Measurements from ENCODE around the gene ZNF354C. TPM values are rescaled to one million over a fixed set of nuclear protein-coding genes. Genes with fewer than 3 reads are reported as not detected.

The ZNF354C gene
- total and polyA plus RNA-seq, 2 of the 8 experiments (the other 6 are each of a cell fraction or from before 2014, with no cell fraction given): 0.85 to 2.3 TPM

DNA sequence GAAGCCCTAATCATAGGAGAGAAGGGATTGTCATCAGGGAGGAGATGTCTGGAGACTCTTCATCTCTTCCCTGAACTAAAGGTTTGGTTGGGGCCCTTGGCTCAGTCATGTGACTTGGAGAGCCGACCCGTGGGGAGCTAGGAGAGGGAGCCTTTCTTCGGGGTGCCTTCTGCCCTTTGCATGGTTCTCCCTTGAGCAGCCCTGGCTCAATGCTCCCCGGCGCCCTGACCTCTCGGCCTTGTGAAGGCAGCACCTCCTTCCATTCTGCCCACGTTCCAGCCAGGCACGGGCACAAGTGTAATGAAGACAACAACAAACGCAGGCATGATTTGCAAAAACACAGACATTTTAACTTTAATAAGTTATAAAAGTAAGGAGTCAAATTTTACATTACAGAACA lies 50.4 kb downstream of the ZNF354C start:
- FAIRE-seq (no peak), DNase-seq (ENCODE audit: low read depth in 1 of 2, low spot score in 2 of 2) (no peak)
- Histone ChIP-seq H2BK15ac (ENCODE audit: low read length) (no peak overlapping the region), H3K79me1 (ENCODE audit: low read depth, low read length) (no peaks in the 10 kb centered on the region), H3K4me3 (ENCODE audit: extremely low read depth in 1 of 4, insufficient read depth in 2 of 4, low read depth in 3 of 4, low read length in 4 of 4) (no peak overlapping the region), H3K4me1 (replicated peaks in 1 of 4; ENCODE audit: control insufficient read depth in 3 of 4, insufficient read depth in 4 of 4, low read length in 3 of 4) (no peaks in the 10 kb centered on the region), H3K4me2 (ENCODE audit: insufficient read depth in 1 of 2, low read depth in 2 of 2, low read length in 2 of 2) (no peak overlapping the region), H3K56ac (replicated peaks; ENCODE audit: insufficient read length, low read depth, low read length) (no peak overlapping the region), H4K5ac (ENCODE audit: insufficient read length, low read depth, low read length) (no peak overlapping the region), H2BK120ac (replicated peaks; ENCODE audit: low read depth, low read length) (no peak overlapping the region), H3K23me2 (ENCODE audit: low read depth, low read length) (no peaks in the 10 kb centered on the region; the same call in 1 of the 2 replicates), H3K23ac (ENCODE audit: insufficient read length) (no peak overlapping the region), H4K8ac (ENCODE audit: extremely low read depth, insufficient read depth, low read length) (no peak overlapping the region), H3K4ac (replicated peaks; ENCODE audit: insufficient read length, low read depth, low read length) (no peak overlapping the region), H3K9me3 (ENCODE audit: insufficient read depth in 2 of 2, low read depth in 1 of 2, low read length in 1 of 2) (peaks cover 42 to 62% of the 10 kb centered on the region in 2 experiments), H3K18ac (ENCODE audit: extremely low read depth, low read length) (no peak overlapping the region), H3K79me2 (ENCODE audit: control insufficient read depth in 1 of 2, insufficient read depth in 2 of 2, low read length in 2 of 2) (no peaks in the 10 kb centered on the region), H2AK5ac (ENCODE audit: low read depth, low read length) (no peak overlapping the region), H2BK20ac (ENCODE audit: low read length) (no peak overlapping the region), H2BK5ac (ENCODE audit: low read depth, low read length) (no peak overlapping the region), H3K27me3 (replicated peaks in 1 of 4; ENCODE audit: control insufficient read depth in 3 of 4, extremely low read depth in 1 of 4, insufficient read depth in 3 of 4, low read length in 3 of 4) (no peaks in the 10 kb centered on the region), H3K27ac (ENCODE audit: low read depth, low read length) (no peak overlapping the region), H2AFZ (ENCODE audit: low read length) (no peak overlapping the region), H2BK12ac (ENCODE audit: low read depth, low read length) (no peak overlapping the region), H4K91ac (replicated peaks; ENCODE audit: insufficient read length, low read length) (no peak overlapping the region), H3K36me3 (ENCODE audit: control insufficient read depth in 2 of 4, insufficient read depth in 4 of 4, low read length in 3 of 4) (no peaks in the 10 kb centered on the region), H3K9ac (replicated peaks in 1 of 4; ENCODE audit: extremely low read depth in 1 of 4, low read depth in 3 of 4, low read length in 3 of 4) (no peak overlapping the region), H3K14ac (ENCODE audit: insufficient read length) (no peak overlapping the region), H4K20me1 (replicated peaks in 1 of 2; ENCODE audit: control insufficient read depth in 1 of 2, insufficient read depth in 2 of 2, low read length in 2 of 2) (no peaks in the 10 kb centered on the region)
- WGBS, 2 experiments (ENCODE audit: extremely low coverage in 1 of 2, insufficient coverage in 1 of 2, insufficient read length in 1 of 2, insufficient replicate concordance in 2 of 2, low coverage in 1 of 2, low lambda C conversion rate in 2 of 2, missing lambda C conversion rate in 1 of 2): 90% methylated on average over 9 of the region's 9 CpGs; no CpG with 5 or more reads in 1 of the 2 experiments
- ChIA-PET CTCF (ENCODE audit: partially characterized antibody) (interaction anchor here (0.6 kb wide), 1 partner anchor 146 kb away, joined by 3 read pairs; no protein-coding TSS in a partner anchor), POLR2A (ENCODE audit: partially characterized antibody) (no interaction called here)
- TF ChIP-seq TBP (IDR thresholded peaks at IDR 0.05; ENCODE audit: low read depth, low read length) (no peak), POU5F1 (IDR thresholded peaks at IDR 0.05; ENCODE audit: low read depth, low read length) (no peak), POLR2A (IDR thresholded peaks at IDR 0.05; ENCODE audit: control extremely low read depth in 1 of 2, low read depth in 2 of 2, low read length in 2 of 2) (no peak), SP1 (IDR thresholded peaks at IDR 0.05; ENCODE audit: low read depth, low read length) (no peak), HDAC6 (IDR thresholded peaks at IDR 0.05; ENCODE audit: low read depth, low read length) (no peak), NANOG (IDR thresholded peaks at IDR 0.05; ENCODE audit: insufficient read depth, low read depth, low read length, poor library complexity, severe bottlenecking) (no peak), RAD21 (IDR thresholded peaks at IDR 0.05 in 1 of 2, conservative IDR thresholded peaks at IDR 0.05 in 1 of 2; ENCODE audit: low read depth in 2 of 2, low read length in 2 of 2) (no peak), SIX5 (IDR thresholded peaks at IDR 0.05; ENCODE audit: low read depth, low read length) (no peak), BCL11A (IDR thresholded peaks at IDR 0.05; ENCODE audit: low read depth in 2 of 2, low read length in 2 of 2) (no peak), JUN (IDR thresholded peaks at IDR 0.05; ENCODE audit: low read depth, low read length) (no peak), KDM5A (IDR thresholded peaks at IDR 0.05; ENCODE audit: low read length) (no peak)
- TF ChIP-seq, protein P1, sequence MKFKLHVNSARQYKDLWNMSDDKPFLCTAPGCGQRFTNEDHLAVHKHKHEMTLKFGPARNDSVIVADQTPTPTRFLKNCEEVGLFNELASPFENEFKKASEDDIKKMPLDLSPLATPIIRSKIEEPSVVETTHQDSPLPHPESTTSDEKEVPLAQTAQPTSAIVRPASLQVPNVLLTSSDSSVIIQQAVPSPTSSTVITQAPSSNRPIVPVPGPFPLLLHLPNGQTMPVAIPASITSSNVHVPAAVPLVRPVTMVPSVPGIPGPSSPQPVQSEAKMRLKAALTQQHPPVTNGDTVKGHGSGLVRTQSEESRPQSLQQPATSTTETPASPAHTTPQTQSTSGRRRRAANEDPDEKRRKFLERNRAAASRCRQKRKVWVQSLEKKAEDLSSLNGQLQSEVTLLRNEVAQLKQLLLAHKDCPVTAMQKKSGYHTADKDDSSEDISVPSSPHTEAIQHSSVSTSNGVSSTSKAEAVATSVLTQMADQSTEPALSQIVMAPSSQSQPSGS (IDR thresholded peaks at IDR 0.05; ENCODE audit: low read length): no peak
